ENCODE results near the gene SYTL1. TPM values are rescaled to one million over a fixed set of nuclear protein-coding genes. Genes with fewer than 3 reads are reported as not detected.

The SYTL1 gene
- total and polyA plus RNA-seq, 4 experiments from 2014 or later = 99.7 to 158 (median 144) TPM

DNA sequence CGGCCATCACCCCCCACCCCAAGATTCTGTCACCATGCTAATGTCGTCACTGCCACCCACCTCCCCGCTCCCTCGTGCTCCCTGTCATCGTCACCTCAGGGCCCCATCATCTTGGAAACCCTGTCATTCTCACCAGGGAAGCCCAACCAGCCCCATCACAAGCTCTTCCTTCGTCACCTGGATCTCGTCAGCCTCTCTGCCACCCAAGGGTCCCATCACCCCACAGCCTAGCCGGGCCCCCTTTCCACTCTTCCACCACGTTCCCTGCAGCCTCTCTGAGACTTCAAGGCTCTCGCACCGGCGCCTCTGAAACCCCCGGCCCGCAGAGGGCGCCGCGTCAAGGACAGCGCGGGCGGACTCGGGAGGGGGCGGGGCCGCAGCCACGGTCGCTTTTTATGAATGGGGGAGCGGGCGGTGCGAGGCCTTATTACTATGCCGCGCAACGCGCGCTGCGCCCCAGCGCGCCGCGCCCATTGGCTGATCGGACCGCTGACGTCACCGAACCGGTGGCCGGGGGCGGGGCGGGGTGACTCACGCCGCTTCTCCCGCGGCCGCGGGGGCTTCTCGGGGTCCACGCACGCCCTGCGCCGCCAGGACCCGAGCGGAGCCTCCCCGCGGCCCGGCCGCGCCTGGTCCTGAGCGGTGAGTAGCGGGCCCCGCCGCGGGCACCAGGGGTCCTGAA lies 50.4 kb downstream of the SYTL1 start, which contains the start of gene GPR3:
Gene GPR3, plus strand, starts transcription at position 527 of the 682 bp plus-strand sequence. CDS start 1,177 bp downstream, outside the sequence.
- H3K27me3 ChIP-seq (ENCODE audit: insufficient read depth, low read length) = no peaks in the 10 kb centered on the region
- H3K9me3 ChIP-seq (ENCODE audit: control insufficient read depth in 1 of 2, low read length in 2 of 2) = no peaks in the 10 kb centered on the region
- Mint-ChIP-seq H3K27ac (peak within 1 kb of the TSS; percentile 58 to 97 (median 94)), H3K4me3 (peak within 1 kb of the TSS; percentile 79 to 93 (median 84)), H3K27me3 (peaks cover 1 to 4% of the 10 kb centered on the region in 2 donors), H3K4me1 (peaks cover 11 to 30% (median 17%) of the 10 kb centered on the region in 4 donors), H3K9me3 (peaks cover 0 to 1% (median 0%) of the 10 kb centered on the region in 8 donors), H3K36me3 (no peaks in the 10 kb centered on the region)
- peak within 1 kb of the TSS; percentile 42 for H3K27ac ChIP-seq (ENCODE audit: low read depth, low read length)
- H3K4me1 ChIP-seq (ENCODE audit: insufficient read depth, low read length) = peaks cover 26% of the 10 kb centered on the region
- peak within 1 kb of the TSS; percentile 17 to 68 for H3K4me3 ChIP-seq (ENCODE audit: low read length in 2 of 2)
- intact Hi-C loops (cut with micrococcal nuclease) = loop anchor here (1.0 to 2.0 kb wide), 3 partner anchors 214 to 289 kb away; no protein-coding TSS in a partner anchor
- ChIA-PET POLR2A (ENCODE audit: partially characterized antibody) (interaction anchor here (0.7 to 1.3 kb wide), 3 partner anchors 50 to 271 kb away, joined by 3 to 5 read pairs (median 4); partner anchors contain the start of gene SYTL1), CTCF (ENCODE audit: partially characterized antibody) (interaction anchor here (0.5 to 12.1 kb wide), 12 partner anchors 30 to 277 kb away, joined by 3 to 325 read pairs (median 6); no protein-coding TSS in a partner anchor)
- DNase-seq = peak; percentile 88 to 92 (median 89)
- H3K36me3 ChIP-seq (ENCODE audit: insufficient read depth, low read length) = no peaks in the 10 kb centered on the region

DNA sequence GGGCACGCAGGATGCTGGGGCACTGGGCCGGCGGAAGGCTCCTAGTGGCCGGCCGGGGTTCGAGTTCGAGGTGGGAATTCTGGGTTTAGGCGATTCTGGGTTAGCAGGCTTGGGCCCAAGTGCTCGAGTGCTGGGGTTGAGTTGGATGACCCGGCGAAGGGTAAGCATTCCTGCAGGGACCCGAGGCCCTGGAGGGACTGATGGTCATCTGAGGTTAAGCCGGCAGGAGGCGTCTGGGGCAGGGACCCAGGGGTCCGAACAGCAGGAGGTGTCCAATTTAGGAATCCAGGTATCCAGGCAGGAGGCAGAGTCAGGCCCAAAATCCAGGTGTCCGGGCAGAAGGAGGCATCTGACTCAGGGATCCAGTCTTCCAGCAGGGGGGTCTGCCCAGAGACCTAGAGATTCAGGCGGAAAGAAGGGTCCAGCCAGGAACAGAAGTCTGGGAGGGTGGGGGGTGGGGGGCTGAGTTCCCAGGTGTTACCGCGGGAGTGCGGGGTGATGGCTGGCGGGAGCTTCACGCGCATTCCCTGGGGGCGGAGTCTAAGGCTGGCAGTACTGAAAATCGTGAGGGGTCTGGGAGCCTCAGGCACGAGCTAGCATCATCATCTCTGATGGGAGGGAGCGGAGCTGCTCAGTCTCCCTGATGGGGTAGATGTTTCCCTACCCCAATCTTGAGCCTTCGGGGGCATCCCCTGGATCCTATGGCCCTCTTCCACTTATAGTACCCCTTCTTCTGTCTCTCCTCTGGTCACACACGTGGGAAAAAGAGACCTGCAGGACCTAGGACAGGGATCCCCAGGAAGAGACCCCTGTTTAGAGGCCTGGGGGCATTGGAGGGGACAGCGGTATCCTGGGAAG lies 51.2 kb downstream of the SYTL1 start:
- Histone ChIP-seq H3K27ac (ENCODE audit: low read depth, low read length) (peak overlapping the region; percentile 42), H3K27me3 (ENCODE audit: insufficient read depth, low read length) (no peaks in the 10 kb centered on the region), H3K36me3 (ENCODE audit: insufficient read depth, low read length) (no peaks in the 10 kb centered on the region), H3K4me1 (ENCODE audit: insufficient read depth, low read length) (peaks cover 26% of the 10 kb centered on the region), H3K4me3 (ENCODE audit: low read length in 2 of 2) (peak overlapping the region; percentile 17 to 68), H3K9me3 (ENCODE audit: control insufficient read depth in 1 of 2, low read length in 2 of 2) (no peaks in the 10 kb centered on the region)
- Mint-ChIP-seq H3K27ac (peak overlapping the region in 5 of 7 donors; percentile 59 to 82 (median 72)), H3K36me3 (no peaks in the 10 kb centered on the region), H3K4me3 (peak overlapping the region; percentile 35 to 72 (median 58)), H3K9me3 (peaks cover 0 to 1% (median 0%) of the 10 kb centered on the region in 8 donors), H3K4me1 (peaks cover 11 to 30% (median 17%) of the 10 kb centered on the region in 4 donors), H3K27me3 (peaks cover 1 to 4% of the 10 kb centered on the region in 2 donors)
- CTCF ChIA-PET (ENCODE audit: partially characterized antibody) = interaction anchor here (1.1 to 13.9 kb wide), 4 partner anchors 10 to 214 kb away, joined by 3 to 317 read pairs (median 54); partner anchors contain the start of gene AHDC1
- no peak for DNase-seq
- intact Hi-C loops (cut with micrococcal nuclease) = loop anchor here (1.0 to 2.0 kb wide), 3 partner anchors 213 to 290 kb away; no protein-coding TSS in a partner anchor
- POLR2A ChIA-PET (ENCODE audit: partially characterized antibody) = no interaction called here

DNA sequence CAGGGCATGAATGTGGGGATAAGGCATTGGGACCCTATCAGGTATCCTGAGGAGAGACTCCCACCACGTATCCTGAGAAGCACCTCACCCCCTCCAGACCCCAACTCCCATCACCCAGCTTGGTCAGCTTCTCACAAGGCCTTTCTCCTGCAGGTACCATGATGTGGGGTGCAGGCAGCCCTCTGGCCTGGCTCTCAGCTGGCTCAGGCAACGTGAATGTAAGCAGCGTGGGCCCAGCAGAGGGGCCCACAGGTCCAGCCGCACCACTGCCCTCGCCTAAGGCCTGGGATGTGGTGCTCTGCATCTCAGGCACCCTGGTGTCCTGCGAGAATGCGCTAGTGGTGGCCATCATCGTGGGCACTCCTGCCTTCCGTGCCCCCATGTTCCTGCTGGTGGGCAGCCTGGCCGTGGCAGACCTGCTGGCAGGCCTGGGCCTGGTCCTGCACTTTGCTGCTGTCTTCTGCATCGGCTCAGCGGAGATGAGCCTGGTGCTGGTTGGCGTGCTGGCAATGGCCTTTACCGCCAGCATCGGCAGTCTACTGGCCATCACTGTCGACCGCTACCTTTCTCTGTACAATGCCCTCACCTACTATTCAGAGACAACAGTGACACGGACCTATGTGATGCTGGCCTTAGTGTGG lies 51.9 kb downstream of the SYTL1 start:
- Histone ChIP-seq H3K27me3 (ENCODE audit: insufficient read depth, low read length) (no peaks in the 10 kb centered on the region), H3K9me3 (ENCODE audit: control insufficient read depth in 1 of 2, low read length in 2 of 2) (no peaks in the 10 kb centered on the region), H3K27ac (ENCODE audit: low read depth, low read length) (no peak overlapping the region), H3K4me1 (ENCODE audit: insufficient read depth, low read length) (peaks cover 26% of the 10 kb centered on the region), H3K4me3 (ENCODE audit: low read length in 2 of 2) (no peak overlapping the region), H3K36me3 (ENCODE audit: insufficient read depth, low read length) (no peaks in the 10 kb centered on the region)
- peak overlapping the region in 3 of 7 donors; percentile 27 to 75 (median 72) for H3K27ac Mint-ChIP-seq
- peaks cover 0 to 1% (median 0%) of the 10 kb centered on the region in 8 donors for H3K9me3 Mint-ChIP-seq
- intact Hi-C loops (cut with micrococcal nuclease) = loop anchor here (2.0 kb wide), 1 partner anchor 291 kb away; no protein-coding TSS in a partner anchor
- no peaks in the 10 kb centered on the region for H3K36me3 Mint-ChIP-seq
- H3K4me1 Mint-ChIP-seq = peaks cover 9 to 24% (median 16%) of the 10 kb centered on the region in 4 donors
- DNase-seq = no peak
- no peaks in the 10 kb centered on the region for H3K27me3 Mint-ChIP-seq
- CTCF ChIA-PET (ENCODE audit: partially characterized antibody) = interaction anchor here (1.1 to 13.9 kb wide), 8 partner anchors 9 to 213 kb away, joined by 3 to 317 read pairs (median 10); partner anchors contain the start of genes AHDC1 and SYTL1
- POLR2A ChIA-PET (ENCODE audit: partially characterized antibody) = interaction anchor here (1.9 kb wide), 1 partner anchor 269 kb away, joined by 6 read pairs; no protein-coding TSS in a partner anchor
- peak overlapping the region in 4 of 8 donors; percentile 7 to 49 (median 27) for H3K4me3 Mint-ChIP-seq

DNA sequence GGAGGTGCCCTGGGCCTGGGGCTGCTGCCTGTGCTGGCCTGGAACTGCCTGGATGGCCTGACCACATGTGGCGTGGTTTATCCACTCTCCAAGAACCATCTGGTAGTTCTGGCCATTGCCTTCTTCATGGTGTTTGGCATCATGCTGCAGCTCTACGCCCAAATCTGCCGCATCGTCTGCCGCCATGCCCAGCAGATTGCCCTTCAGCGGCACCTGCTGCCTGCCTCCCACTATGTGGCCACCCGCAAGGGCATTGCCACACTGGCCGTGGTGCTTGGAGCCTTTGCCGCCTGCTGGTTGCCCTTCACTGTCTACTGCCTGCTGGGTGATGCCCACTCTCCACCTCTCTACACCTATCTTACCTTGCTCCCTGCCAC lies 52.4 kb downstream of the SYTL1 start:
- no peak for DNase-seq
- intact Hi-C loops (cut with micrococcal nuclease) = no loop called here
- POLR2A ChIA-PET (ENCODE audit: partially characterized antibody) = interaction anchor here (1.1 to 2.6 kb wide), 5 partner anchors 35 to 269 kb away, joined by 3 to 15 read pairs (median 7); partner anchors contain the start of gene SYTL1

DNA sequence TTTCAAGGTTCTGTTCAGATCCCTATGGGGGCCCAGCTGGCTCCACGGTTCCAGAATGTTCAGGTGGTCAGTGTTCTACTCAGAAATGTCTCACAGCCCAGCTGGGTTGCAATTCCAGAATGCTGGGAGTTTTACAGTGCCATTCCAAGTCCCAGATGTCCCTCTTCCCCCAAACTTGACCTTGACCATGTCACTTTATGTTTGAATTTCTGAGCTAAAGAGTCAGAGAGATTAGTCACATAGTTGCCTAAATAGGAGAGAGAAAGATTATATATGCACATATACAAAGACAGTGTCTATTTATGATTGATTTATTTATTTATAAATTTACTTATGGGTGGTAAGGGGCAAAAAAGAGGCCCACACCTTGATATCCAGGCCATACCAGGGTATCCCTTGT lies 53.1 kb downstream of the SYTL1 start:
- H3K27me3 ChIP-seq (ENCODE audit: insufficient read depth, low read length) = no peaks in the 10 kb centered on the region
- H3K27ac ChIP-seq (ENCODE audit: low read depth, low read length) = no peak overlapping the region
- CTCF ChIA-PET (ENCODE audit: partially characterized antibody) = interaction anchor here (0.6 to 13.9 kb wide), 26 partner anchors 8 to 298 kb away, joined by 3 to 317 read pairs (median 4); partner anchors contain the start of genes AHDC1, MAP3K6 and SYTL1
- no peaks in the 10 kb centered on the region for H3K9me3 ChIP-seq (ENCODE audit: control insufficient read depth in 1 of 2, low read length in 2 of 2)
- Mint-ChIP-seq H3K4me3 (peak overlapping the region in 2 of 8 donors; percentile 36 to 68), H3K27ac (peak overlapping the region; percentile 57 to 79 (median 69)), H3K36me3 (no peaks in the 10 kb centered on the region), H3K4me1 (peaks cover 9 to 24% (median 16%) of the 10 kb centered on the region in 4 donors), H3K9me3 (peaks cover 0 to 1% (median 0%) of the 10 kb centered on the region in 8 donors), H3K27me3 (no peaks in the 10 kb centered on the region)
- DNase-seq = no peak
- POLR2A ChIA-PET (ENCODE audit: partially characterized antibody) = interaction anchor here (0.9 to 2.6 kb wide), 6 partner anchors 35 to 268 kb away, joined by 3 to 15 read pairs (median 6); partner anchors contain the start of gene SYTL1
- no peak overlapping the region for H3K4me3 ChIP-seq (ENCODE audit: low read length in 2 of 2)
- intact Hi-C loops (cut with micrococcal nuclease) = loop anchor here (1.0 to 5.0 kb wide), 4 partner anchors 38 to 198 kb away; no protein-coding TSS in a partner anchor
- peaks cover 26% of the 10 kb centered on the region for H3K4me1 ChIP-seq (ENCODE audit: insufficient read depth, low read length)
- no peaks in the 10 kb centered on the region for H3K36me3 ChIP-seq (ENCODE audit: insufficient read depth, low read length)

More for the DNA sequence above, 52.4 kb downstream of the SYTL1 start:
- Mint-ChIP-seq H3K36me3 (no peaks in the 10 kb centered on the region), H3K4me3 (peak overlapping the region in 4 of 8 donors; percentile 38 to 68 (median 51)), H3K27me3 (no peaks in the 10 kb centered on the region), H3K27ac (peak overlapping the region in 5 of 7 donors; percentile 27 to 79 (median 75)), H3K9me3 (peaks cover 0 to 1% (median 0%) of the 10 kb centered on the region in 8 donors), H3K4me1 (peaks cover 9 to 24% (median 16%) of the 10 kb centered on the region in 4 donors)
- Histone ChIP-seq H3K9me3 (ENCODE audit: control insufficient read depth in 1 of 2, low read length in 2 of 2) (no peaks in the 10 kb centered on the region), H3K27ac (ENCODE audit: low read depth, low read length) (no peak overlapping the region), H3K27me3 (ENCODE audit: insufficient read depth, low read length) (no peaks in the 10 kb centered on the region), H3K4me3 (ENCODE audit: low read length in 2 of 2) (no peak overlapping the region), H3K36me3 (ENCODE audit: insufficient read depth, low read length) (no peaks in the 10 kb centered on the region), H3K4me1 (ENCODE audit: insufficient read depth, low read length) (peaks cover 26% of the 10 kb centered on the region)
- CTCF ChIA-PET (ENCODE audit: partially characterized antibody) = interaction anchor here (0.7 to 13.9 kb wide), 20 partner anchors 8 to 297 kb away, joined by 3 to 317 read pairs (median 5); partner anchors contain the start of genes AHDC1 and SYTL1

Measured in CD4-positive, alpha-beta memory T cell (primary cell).